HG03064 (cell line): ENCODE results near the gene DMRTC2.
A peak's percentile ranks its signal among the peaks of the same experiment; 100 is the strongest.

ENCODE experiments used
- ATAC-seq: cut with Tn5 transposase; IDR thresholded peaks from one replicate; pipeline ENCODE4 v1.9.1; 2021; ENCODE audit warnings: low read depth; ENCODE audit not compliant: unreplicated experiment

The DMRTC2 gene

DNA sequence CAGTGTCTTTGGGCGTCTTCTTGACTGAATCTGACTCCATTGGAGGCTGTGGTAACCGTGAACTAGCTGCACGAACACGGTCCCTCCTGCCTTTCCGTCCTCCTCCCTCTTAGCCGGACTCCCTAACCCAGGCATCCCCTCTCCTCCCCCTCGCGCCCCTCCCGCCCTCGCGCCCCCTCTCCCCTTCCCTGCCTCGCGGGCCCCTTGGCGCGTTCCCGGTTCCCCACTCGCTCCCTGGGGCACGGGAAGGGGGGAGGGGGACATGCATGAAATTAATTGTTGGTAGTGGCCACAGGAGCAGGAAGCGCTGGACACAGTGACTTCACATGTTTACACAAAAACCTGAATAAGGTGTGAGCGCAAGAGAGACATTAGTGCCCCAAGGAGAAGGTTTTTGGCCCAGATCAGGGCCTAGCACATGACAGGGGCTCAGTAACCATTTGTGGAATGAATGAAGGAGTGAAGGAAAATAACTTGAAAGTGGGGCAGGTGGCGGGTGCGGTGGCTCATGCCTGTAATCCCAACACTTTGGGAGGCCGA, 279 bp downstream of the DMRTC2 start:
- ATAC-seq = no peak

DNA sequence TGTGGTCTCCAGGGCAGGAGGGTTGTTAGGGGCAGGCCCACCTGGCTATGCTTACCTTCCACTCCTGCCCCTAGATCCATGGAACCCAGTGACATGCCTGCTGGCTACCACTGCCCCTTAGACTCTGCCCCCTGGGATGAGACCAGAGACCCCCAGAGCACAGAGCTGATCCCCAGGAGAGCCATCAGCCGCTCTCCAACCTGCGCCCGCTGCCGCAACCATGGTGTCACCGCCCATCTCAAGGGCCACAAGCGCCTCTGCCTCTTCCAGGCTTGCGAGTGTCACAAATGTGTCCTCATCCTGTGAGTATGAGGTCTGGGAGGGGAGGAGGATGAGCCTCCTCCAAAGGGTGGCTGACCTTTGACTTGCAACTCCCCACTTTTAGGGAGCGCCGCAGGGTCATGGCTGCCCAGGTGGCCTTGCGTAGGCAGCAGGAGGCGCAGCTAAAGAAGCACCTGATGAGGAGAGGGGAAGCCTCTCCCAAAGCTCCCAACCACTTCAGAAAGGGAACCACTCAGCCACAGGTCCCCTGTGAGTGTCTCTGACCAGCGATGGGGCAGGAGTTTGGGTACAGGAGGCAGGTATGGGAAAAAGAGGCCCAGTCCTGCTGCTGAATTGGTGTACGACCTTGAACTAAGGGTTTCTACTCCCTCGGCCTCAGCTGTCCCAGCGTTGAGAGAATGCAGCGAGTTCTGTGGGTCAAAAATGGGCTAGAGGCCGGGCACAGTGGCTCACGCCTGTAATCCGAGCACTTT, 2.7 kb downstream of the DMRTC2 start:
- ATAC-seq = no peak

DNA sequence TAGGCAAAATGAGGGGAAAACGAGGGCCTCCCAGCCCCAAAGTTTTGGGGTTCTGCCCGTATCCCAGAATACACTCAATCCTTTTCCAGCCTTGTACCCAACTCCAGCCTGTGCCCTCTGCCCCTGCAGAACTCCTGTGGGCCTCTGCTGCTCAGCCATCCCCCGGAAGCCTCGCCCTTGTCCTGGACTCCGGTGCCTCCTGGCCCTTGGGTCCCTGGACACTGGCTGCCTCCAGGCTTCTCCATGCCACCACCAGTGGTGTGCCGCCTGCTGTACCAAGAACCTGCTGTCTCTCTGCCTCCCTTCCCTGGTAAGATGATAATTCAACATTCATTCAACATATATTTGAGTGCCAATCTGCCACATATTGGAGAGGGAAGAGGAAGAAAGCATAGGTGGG, 3.8 kb downstream of the DMRTC2 start:
- ATAC-seq = no peak

DNA sequence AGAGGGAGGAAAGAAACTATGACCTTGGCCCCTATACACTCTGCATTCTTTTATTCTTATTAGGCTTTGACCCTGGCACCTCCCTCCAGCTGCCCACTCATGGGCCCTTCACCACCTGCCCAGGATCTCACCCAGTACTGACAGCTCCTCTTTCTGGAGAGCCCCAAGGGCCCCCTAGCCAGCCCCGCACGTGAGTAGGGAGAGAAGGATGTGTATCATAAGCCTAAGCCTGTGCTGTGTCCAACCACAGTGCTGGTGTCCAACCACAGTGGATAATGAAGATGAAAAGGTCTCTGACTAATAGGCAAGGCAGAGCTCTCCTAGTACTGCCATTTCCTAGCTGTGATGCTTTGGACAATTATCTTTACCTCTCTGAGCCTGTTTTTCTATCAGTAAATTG, 4.2 kb downstream of the DMRTC2 start:
- ATAC-seq = no peak

DNA sequence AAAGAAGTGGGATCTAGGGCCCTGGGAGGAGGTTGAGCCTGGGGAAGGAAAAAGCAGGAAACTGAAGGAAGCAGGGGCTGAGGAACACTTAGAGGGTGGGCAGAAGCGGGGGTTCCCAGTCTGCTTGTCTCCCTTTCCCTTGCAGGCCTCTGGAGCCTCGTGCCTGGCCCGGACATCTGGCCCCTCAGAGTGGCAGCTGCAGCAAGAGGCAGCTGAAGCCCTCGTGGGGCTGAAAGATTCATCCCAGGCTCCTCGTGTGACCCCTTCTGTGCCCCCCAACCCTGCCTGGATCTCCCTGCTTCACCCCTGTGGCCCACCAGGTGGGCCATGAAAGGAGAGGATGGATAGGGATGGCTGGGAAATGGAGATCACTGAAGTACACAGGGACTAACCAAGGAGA, 5.5 kb downstream of the DMRTC2 start:
- no peak for ATAC-seq

DNA sequence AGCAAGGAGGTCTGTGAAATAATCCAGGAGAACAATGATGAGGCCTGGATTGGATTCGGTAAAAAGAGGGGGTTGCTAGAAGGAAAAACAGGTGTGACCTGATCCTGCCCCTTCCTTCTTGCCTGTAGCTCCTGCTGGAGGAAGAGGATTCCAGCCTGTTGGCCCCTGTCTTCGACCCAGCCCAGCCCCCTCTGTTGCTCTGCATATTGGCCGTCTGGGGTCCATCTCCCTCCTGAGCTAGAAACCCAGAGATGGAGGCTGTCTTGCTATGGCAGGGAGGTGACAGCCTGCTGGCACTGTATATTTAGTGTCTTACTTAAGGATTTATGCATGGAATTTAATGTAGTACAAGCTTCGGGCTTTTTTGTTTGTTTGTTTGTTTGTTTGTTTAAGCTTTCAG, 6.6 kb downstream of the DMRTC2 start:
- ATAC-seq = no peak

DNA sequence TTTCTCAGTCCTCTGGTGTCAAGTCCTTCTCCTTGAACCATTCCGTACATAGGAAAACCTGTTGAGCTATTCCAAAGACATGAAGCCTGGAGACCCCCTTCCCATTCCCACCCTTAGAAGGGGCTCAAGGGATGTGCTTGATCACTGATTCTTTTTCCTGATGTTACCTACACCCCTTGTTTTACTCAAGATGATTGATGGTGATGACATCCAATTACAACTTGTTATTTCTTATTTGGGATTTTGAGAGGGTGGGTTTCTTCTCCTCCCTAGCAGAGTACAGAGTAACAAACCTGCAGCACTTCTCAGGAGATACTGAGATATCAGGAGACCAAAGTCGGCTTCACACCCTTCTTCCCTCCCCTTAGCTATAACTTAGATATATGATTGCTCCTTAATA, 8.5 kb downstream of the DMRTC2 start:
- ATAC-seq = no peak

DNA sequence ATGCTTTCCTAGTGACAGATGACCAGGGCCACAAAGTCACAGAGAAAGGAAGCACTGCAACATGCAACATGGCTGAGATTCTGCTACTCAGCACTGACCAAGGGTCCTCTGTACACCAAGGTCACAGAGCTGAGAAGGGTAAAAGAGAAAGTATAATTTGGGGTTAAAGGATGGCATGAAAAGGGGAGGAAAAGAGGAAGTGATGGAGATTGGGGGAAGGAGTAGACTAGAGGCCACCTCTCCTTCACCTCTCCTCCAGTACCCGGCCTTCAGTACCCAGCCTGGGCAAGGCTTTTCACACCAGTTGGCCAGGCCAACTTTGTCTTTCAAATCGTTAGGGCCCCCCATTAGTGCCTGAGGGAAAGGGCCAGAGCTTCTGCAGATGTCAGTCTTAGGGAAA, 8.9 kb downstream of the DMRTC2 start:
- no peak for ATAC-seq

DNA sequence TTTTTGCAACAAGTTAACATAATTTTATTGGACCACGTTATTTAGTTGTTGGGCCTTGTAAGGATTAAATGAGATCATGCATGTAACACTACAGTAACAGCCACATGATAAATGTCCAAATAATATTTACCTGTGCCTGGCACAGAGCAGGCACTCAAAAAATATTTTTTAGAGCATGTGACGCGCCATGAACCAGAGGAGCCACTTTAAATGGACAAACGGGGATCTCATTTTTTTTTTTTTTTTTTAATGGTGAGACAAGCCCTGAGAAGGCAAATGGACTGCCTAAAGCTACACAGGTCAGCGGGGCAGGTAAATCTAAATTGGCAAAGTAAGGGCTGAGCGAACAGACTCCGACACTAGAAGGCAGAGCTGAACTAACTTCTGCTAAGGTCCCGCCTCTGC, 14.4 kb downstream of the DMRTC2 start:
- no peak for ATAC-seq

DNA sequence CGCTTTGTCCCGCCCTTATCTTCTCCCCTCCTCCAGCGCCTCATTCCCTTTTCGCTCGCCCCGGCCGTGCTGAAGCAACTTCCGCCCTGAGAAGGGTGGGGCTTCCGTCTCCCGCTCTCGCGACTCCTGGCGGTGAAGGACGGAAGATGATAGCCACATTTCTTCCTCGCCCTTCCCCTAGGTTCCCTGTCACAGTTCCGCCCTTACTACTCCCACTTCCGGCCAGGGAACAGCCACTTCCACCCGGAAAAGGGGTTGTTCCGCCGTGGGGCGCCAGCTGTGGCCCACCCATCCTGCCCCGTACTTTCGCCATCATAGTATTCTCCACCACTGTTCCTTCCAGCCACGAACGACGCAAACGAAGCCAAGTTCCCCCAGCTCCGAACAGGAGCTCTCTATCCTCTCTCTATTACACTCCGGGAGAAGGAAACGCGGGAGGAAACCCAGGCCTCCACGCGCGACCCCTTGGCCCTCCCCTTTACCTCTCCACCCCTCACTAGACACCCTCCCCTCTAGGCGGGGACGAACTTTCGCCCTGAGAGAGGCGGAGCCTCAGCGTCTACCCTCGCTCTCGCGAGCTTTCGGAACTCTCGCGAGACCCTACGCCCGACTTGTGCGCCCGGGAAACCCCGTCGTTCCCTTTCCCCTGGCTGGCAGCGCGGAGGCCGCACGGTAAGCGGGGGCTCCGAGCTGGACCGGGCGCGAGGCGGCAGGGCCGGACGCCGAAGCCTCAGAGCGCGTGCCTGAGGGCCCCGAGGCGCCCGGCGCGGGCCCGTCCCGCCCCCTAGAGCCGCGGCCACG, 15.0 kb downstream of the DMRTC2 start, which contains the start of gene RPS19:
Gene RPS19 (plus strand): TSS at position 638 of the 801 bp plus-strand sequence. CDS start 520 bp downstream, outside the sequence.
- ATAC-seq = peak; percentile 71

DNA sequence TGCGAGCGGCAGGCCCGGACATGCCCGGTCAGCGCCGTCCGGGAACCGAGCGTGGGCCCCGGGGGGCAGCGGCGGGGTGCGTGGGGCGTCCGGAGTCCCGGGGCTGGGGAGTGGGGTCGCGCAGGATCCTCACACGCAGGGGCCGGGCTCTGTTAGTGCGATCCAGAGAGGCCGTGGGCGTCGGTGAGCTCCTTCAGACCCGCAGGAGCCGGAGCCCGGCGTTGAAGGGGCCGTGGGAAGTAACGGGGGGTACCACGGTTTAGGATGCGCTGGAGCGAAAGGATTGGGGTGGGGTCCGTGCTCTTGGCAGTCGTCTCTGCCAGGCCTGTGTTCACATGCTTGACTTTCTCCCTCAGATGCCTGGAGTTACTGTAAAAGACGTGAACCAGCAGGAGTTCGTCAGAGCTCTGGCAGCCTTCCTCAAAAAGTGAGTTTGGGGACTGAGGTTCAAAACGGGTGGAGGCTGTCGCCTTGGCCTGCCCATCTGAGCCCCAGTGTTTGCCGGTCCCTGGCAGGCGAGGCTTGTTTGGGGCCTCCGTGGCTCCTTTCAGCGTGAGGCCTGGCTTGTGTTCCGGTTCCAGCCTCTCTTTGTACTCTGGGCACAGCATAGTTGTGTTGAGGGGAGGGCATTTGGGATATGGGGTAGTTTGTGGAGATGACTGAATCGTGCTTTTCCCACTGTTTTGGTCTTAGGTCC, 15.7 kb downstream of the DMRTC2 start:
- ATAC-seq = no peak

DNA sequence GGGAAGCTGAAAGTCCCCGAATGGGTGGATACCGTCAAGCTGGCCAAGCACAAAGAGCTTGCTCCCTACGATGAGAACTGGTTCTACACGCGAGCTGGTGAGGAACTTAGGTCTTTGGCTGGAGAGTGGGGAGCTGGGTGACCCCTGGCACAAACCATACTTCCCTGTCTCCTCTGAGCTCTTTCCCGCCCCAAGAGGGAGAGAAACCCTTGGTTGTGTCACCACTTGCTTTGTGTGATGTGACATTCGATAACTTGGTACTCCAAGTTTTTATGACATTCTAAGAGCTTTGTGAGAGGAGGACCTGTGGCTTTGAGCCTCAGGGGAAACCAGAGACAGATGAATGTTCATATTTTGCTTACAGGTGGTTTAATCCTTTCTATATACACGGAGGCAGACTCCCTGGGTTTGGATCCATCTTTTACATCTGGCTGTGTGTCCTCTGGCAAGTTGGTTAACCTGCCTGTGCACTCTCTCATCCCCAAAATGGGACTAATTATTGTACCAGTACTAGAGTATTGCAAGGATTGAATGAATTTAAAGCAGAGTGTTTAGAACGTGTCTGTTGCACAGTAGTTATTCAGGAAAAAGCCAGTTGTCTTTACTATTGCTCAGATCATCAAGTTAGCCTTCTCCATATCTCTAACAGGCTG, 16.4 kb downstream of the DMRTC2 start:
- no peak for ATAC-seq

DNA sequence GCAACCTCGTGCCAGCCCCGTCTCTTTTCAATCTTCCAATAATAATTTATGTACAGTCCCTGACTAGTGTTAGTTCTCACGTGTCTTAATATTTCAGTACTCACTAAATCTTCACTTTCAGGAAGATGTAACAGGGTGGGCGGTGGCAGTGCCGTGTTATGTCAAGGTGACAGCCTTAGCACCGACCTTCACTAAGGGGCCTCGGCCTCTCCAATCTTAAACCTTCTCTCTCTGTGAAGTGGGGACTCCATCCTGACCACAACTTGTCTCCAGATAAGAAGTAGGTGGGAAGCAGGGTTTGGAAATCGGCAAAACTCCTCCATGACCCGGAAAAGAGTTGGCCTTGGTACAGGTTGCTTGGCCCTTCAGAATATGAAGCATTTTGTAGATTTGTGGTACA, 17.0 kb downstream of the DMRTC2 start:
- ATAC-seq = no peak

DNA sequence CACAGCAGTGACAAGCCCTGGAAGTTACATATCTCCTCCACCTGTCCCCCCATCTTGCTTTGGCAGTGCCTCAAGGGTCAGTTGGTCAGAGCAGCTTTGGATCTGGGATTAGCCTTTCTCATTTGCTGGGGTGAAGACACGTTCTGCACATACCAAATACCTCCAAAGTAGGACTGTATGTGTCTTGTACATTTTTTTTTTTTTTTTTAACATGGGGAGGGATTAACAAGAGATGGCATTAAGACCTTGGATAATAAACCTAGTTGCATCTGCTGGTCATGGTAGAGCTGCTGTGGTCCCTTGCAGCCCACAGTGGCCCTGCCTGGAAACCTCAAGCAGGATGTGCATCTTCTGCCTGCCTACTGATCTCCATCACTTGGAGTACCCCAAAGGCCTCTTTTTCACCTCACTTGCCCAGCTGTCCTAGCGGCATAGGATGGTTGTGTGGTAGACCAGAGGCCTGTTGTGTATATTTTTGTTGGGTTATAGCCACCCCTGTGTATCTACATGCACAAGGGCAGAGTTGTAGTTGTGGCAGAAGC, 17.7 kb downstream of the DMRTC2 start:
- no peak for ATAC-seq

DNA sequence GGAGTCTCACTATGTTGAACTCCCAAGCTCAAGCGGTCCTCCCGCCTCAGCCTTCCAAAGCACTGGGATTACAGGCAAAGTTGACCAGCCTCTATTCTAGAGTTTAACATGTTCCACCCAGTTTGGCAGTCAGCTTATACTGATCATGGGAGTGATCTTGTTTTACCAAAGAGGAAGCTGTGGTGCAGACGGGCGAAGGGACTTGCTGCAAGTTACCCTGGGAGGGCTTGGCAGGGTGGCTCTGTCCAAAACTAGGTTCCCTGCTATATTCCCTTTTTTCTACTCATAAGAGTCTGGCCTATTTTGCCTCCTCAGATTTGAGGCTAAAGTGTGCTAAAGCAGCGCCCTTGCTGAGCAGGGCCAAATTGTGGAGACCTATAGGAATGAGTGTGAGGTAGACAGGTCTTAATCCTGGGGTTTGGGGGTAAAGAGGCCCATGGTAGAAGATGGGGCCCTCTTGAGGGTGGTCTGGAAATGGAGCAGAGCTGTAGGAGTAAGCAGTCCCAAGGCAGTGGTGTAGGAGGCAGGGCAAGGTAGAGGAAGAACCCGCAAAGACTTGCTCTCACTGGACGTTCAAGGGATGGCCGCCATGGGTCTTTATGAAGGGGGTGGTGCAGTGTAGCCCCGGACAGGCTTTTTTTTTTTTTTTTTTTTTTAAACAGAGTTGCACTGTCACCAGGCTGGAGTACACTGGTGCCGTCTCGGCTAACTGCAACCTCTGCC, 18.5 kb downstream of the DMRTC2 start:
- ATAC-seq = no peak

DNA sequence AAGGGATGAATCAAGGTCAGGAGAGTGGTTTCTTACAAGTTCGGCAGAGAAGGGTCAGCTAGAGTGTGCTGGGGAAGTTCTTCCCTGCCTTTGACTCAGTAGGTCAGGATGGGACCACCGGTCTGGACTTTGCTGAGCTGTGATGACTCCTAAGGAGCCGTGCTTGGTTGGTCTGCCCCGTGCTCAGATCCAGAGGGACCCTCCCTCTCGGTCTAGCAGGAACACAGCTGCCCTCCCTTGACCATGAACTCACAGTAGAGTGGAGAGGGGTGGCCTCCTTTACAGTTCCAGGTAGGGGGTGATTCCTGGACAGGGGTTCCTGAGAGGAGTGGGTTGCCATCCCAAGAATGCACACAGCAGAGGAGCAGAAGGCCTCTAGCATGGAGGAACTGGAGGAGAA, 19.5 kb downstream of the DMRTC2 start:
- ATAC-seq = no peak

DNA sequence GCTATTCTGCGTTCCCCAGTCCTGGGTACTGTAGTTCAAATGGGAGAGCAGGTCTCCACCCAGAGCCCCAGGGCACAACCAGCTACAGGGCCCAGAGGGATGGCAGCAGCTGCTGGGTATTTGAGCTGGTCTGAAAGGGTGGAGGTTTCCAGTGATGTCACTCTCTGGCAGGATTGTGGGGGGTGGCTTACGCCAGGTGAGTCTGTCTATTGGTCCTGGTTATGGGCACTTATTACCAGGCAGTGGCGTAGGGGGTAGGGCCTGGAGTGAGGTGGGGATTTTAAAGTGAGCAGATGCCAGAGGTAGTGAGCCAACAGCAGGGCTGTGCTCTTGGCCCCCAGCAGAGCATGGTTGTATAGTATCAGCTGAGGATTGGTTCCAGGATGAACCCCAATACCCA, 21.4 kb downstream of the DMRTC2 start:
- ATAC-seq = no peak

DNA sequence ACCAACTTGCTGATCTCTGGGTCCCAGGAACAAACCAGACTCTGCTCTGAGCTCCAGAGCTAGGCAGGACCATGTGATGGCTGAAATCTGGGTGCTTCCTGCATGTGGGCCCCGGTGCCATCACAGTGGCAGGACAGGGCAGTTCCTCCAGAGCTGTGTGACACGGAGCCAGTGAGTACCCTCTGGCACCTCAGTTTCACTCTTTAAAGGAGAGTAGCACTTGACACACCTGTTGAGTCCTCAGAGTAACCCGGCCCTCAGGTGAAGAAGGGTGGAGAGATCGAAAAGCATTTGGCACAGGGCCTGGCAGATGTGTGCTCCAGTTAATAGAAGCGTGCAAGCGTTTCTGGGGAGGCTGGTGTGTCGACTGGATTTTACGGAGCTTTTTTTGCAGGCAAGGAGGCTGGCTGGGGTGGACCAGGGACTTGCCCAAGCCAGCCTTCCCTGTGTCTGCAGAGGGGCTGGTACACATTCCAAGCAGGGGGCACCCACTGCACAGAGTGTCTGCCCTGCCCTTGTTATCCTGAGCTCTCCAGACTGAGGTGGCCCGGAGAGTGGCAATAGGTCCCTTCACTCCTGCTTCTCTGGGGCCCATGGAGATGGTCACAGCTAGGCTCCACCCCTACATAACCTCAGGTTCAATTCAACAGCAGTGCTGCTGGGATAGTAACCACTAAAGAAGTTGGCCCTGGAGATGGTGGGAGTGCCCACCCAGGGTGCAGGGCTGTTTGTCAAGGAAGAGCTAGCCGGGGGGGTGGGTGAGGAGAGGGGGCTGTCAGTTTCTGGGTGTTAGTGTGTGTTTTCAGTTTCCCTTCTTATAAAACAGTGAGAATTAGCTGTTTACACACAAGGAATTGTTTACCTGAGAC, 23.5 kb downstream of the DMRTC2 start:
- ATAC-seq = no peak

DNA sequence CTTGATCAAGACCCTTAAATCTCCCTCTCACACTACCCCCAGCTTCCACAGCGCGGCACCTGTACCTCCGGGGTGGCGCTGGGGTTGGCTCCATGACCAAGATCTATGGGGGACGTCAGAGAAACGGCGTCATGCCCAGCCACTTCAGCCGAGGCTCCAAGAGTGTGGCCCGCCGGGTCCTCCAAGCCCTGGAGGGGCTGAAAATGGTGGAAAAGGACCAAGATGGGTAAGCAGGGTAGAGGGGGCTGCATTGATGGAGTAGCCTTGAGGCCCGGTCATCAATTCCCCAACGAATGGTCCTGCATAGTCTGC, 24.1 kb downstream of the DMRTC2 start:
- no peak for ATAC-seq
